Lung (tissue), 12 donors: ENCODE data around the gene TEAD1. TPM values are rescaled to one million over a fixed set of nuclear protein-coding genes. Genes with fewer than 3 reads are reported as not detected.
A peak's percentile ranks its signal among the peaks of the same experiment; 100 is the strongest.

Experiments
- ATAC-seq: fragments of 200-7000 bp; cut with Tn5 transposase; one replicate; pipeline ENCODE4 v1.9.1; 2020; ENCODE audit warnings: moderate number of reproducible peaks; ENCODE audit not compliant: insufficient read depth, low FRiP score
- DNase-seq, 3 donors: peaks; one replicate each; pipeline ENCODE4 v3.0.0-alpha.2; 2013 to 2017
- H3K27ac ChIP-seq, 2 donors: one replicate each; pipeline ENCODE4 v1.5.1; 2013; ENCODE audit warnings: mild to moderate bottlenecking in 2 of 2, moderate library complexity in 2 of 2, control low read depth in 1 of 2, inconsistent platforms in 1 of 2, low read depth in 1 of 2, low read length in 1 of 2
- H3K27me3 ChIP-seq, 3 donors: one replicate each; pipeline ENCODE4 v1.5.1; 2013; ENCODE audit warnings: low read length in 2 of 3; ENCODE audit not compliant: control insufficient read depth in 3 of 3, insufficient read depth in 3 of 3
- H3K36me3 ChIP-seq, 4 donors: one replicate each; pipeline ENCODE4 v1.5.1; 2013; ENCODE audit warnings: low read length in 4 of 4, mild to moderate bottlenecking in 1 of 4, moderate library complexity in 1 of 4; ENCODE audit not compliant: control insufficient read depth in 4 of 4, insufficient read depth in 4 of 4
- H3K4me1 ChIP-seq, 5 donors: one replicate each; pipeline ENCODE4 v1.5.1; 2013; ENCODE audit warnings: low read length in 5 of 5, mild to moderate bottlenecking in 2 of 5, moderate library complexity in 1 of 5; ENCODE audit not compliant: control insufficient read depth in 5 of 5, insufficient read depth in 5 of 5
- H3K4me3 ChIP-seq: one replicate; pipeline ENCODE4 v1.5.1; 2013; ENCODE audit warnings: mild to moderate bottlenecking, control low read depth, moderate library complexity
- H3K9ac ChIP-seq, 2 donors: one replicate each; pipeline ENCODE4 v1.5.1; 2013; ENCODE audit warnings: low read length in 2 of 2, control low read depth in 1 of 2; ENCODE audit not compliant: insufficient read depth in 1 of 2
- H3K9me3 ChIP-seq, 4 donors: one replicate each; pipeline ENCODE4 v1.5.1; 2013; ENCODE audit warnings: low read length in 3 of 4, mild to moderate bottlenecking in 1 of 4, moderate library complexity in 1 of 4; ENCODE audit not compliant: control insufficient read depth in 4 of 4, insufficient read depth in 3 of 4
- WGBS, 2 donors: extraction: QIAGEN DNeasy Blood & Tissue Kit; methylation state at CpG; one replicate each; pipeline ENCODE4 v1.1.7; 2013; 5-methylcytosine and 5-hydroxymethylcytosine counted together
- polyA plus RNA-seq, 2 donors: library from polyadenylated mRNA; stranded (reverse); fragments of 200-250 nt; gene quantifications; one replicate each; pipeline ENCODE4 v1.2.1, GENCODE V29; 2013
- total RNA-seq, 2 donors: library from RNA; depleted of rRNA in 1 of 2; stranded (reverse); fragments of >200 nt in 1 of 2; gene quantifications; one replicate each; pipeline ENCODE4 v1.2.1, GENCODE V29; 2014 to 2021
- TF ChIP-seq, protein P1 (sequence below): IDR thresholded peaks from 2 replicates; pipeline ENCODE4 v1.5.1; 2012; ENCODE audit warnings: mild to moderate bottlenecking; ENCODE audit errors: control extremely low read depth, extremely low read depth
- donor health status: control.
- donor health status: control.
- donor health status: Bipolar disorder and iron deficiency.
- donor health status: healthy.
- donor health status: DM: yes; HTN: yes; CAD: no.

The TEAD1 gene
- total and polyA plus RNA-seq, 4 donors = 7.7 to 141 (median 38.8) TPM

DNA sequence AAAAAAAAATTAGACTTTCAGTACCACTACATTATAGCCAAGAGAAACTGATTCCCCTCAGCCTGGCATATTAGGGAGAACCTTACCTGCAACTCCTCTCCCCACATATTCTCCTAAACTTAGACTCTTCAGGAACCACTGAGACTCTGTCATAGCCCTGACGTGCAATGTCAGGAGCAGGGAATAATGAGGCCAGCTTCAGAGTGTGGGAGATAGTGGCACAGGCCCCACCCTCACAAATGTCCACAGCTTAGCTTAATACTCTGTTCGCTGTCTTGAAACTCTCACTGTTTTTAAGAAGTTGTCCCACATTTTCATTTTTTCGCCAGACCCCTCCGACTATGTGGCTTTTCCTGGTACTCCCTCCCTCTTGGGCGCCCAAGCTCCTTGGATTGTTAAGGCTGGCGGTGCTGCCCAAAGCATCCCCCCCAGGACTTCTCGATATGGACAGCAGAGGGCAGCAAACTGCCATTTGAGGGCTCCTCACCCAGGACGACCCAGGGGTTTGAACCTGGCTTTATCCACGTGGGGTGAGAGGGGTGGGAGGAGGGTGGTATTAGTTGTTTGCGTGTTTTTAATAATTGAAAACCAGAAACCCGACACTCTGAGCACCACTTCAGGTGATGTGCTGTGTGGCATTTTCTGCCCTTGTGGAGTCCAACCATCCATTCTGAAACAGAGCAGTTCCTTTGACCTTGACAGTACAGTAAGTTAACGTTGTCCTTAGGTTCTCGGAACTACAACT is 289.7 kb downstream of the TEAD1 start:
- H3K36me3 ChIP-seq = no peaks in the 10 kb centered on the region
- DNase-seq (peak; percentile 71 to 73 (median 73)), ATAC-seq (peak; percentile 78)
- TF ChIP-seq, protein P1, sequence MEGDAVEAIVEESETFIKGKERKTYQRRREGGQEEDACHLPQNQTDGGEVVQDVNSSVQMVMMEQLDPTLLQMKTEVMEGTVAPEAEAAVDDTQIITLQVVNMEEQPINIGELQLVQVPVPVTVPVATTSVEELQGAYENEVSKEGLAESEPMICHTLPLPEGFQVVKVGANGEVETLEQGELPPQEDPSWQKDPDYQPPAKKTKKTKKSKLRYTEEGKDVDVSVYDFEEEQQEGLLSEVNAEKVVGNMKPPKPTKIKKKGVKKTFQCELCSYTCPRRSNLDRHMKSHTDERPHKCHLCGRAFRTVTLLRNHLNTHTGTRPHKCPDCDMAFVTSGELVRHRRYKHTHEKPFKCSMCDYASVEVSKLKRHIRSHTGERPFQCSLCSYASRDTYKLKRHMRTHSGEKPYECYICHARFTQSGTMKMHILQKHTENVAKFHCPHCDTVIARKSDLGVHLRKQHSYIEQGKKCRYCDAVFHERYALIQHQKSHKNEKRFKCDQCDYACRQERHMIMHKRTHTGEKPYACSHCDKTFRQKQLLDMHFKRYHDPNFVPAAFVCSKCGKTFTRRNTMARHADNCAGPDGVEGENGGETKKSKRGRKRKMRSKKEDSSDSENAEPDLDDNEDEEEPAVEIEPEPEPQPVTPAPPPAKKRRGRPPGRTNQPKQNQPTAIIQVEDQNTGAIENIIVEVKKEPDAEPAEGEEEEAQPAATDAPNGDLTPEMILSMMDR = peak; percentile 69
- 16 to 19% methylated on average over 13 of the region's 13 CpGs for WGBS, 2 donors
- no peak overlapping the region for H3K4me3 ChIP-seq
- H3K4me1 ChIP-seq = peaks cover 0 to 3% (median 0%) of the 10 kb centered on the region in 5 donors
- no peak overlapping the region for H3K27ac ChIP-seq
- no peaks in the 10 kb centered on the region for H3K27me3 ChIP-seq
- H3K9ac ChIP-seq = no peak overlapping the region
- no peaks in the 10 kb centered on the region for H3K9me3 ChIP-seq

DNA sequence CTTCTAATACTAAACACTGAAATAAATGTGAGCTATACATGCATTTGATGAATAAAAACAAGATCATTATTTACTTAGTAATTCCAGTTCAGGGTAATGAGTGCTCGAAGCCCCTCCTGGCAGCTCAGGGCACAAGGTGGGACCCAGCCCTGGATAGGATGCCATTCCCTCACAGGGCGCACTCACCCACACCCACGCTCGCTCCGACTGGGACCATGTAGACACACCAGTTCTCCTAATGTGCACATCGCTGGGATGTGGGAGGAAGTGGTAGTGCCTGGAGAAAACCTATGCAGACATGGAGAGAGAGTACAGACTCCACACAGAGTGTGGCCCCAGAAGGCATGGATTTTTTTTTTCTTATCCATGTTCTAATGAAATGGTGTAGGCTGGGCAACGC is 290.4 kb downstream of the TEAD1 start:
- H3K27ac ChIP-seq = no peak overlapping the region
- H3K36me3 ChIP-seq = no peaks in the 10 kb centered on the region
- H3K4me3 ChIP-seq = no peak overlapping the region
- ATAC-seq (no peak), DNase-seq (no peak)
- TF ChIP-seq, protein P1 = no peak
- no peaks in the 10 kb centered on the region for H3K27me3 ChIP-seq
- no peaks in the 10 kb centered on the region for H3K9me3 ChIP-seq
- no peak overlapping the region for H3K9ac ChIP-seq
- peaks cover 0 to 3% (median 0%) of the 10 kb centered on the region in 5 donors for H3K4me1 ChIP-seq
- whole genome bisulfite sequencing, 2 donors = 86 to 88% methylated on average over 7 of the region's 7 CpGs

DNA sequence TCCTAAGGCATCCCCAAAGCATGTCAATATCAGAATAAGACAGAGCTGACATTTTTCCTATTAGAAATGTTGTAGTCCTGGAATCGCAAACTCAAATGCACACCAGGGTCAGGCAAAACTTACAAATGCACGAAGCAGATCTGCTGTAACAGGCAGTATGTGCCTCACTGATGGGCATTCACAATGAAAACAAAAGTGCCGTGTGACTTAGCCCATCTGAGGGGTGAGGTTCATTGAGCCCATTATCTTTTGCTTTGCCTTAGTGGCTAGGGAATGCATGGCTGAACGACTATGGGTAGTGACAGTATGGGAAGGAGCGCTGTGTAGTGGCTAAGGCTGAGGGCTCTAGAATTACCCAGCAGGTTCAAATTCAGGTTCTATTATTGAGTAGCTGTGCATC is 291.8 kb downstream of the TEAD1 start:
- Histone ChIP-seq H3K4me1 (peaks cover 0 to 3% (median 0%) of the 10 kb centered on the region in 5 donors), H3K9me3 (no peaks in the 10 kb centered on the region), H3K9ac (no peak overlapping the region), H3K27ac (no peak overlapping the region), H3K4me3 (no peak overlapping the region), H3K27me3 (no peaks in the 10 kb centered on the region), H3K36me3 (no peaks in the 10 kb centered on the region)
- TF ChIP-seq, protein P1 = no peak
- WGBS, 2 donors = 89 to 94% methylated on average over 5 of the region's 5 CpGs
- DNase-seq (no peak), ATAC-seq (no peak)
